Mammary epithelial cell (primary cell): Measurements from ENCODE around the gene CDH20.

ENCODE experiments used
- CTCF ChIP-seq, 2 donors: IDR thresholded peaks in 1 of 2; conservative IDR thresholded peaks in 1 of 2; 2 replicates each; pipeline ENCODE4 v1.5.1; 2011 to 2012; ENCODE audit warnings: inconsistent platforms in 2 of 2, low read length in 2 of 2, mild to moderate bottlenecking in 2 of 2, control low read depth in 1 of 2, low read depth in 1 of 2; ENCODE audit not compliant: insufficient read depth in 1 of 2; ENCODE audit errors: extremely low read depth in 1 of 2
- EZH2 ChIP-seq: IDR thresholded peaks from 2 replicates; pipeline ENCODE4 v1.6.1; 2012; ENCODE audit warnings: low read length, inconsistent platforms, borderline replicate concordance

DNA sequence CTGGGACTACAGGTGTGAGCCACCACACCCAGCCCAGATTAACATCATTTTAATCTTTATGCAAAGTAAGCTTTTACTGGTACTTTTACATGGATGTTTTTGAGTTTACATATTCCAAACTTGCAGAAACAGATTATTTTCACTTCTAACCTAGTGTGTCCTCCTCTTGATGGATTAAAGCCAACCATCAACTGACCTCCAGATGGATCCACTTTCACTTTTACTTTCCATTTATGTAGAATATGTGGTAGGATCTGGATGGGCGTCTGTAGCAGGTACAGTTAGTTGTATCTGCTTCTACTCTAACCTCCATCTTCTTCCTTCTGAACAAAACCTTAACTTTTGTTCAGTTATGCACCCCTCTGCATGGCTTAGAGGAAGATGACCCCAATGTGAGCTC lies 264.1 kb downstream of the CDH20 start:
- TF ChIP-seq CTCF (conservative IDR thresholded peaks at IDR 0.05 in 1 of 2, IDR thresholded peaks at IDR 0.05 in 1 of 2; ENCODE audit: extremely low read depth in 1 of 2, insufficient read depth in 1 of 2, low read depth in 1 of 2, low read length in 2 of 2) (no peak), EZH2 (no peak)
